Spleen (tissue), 7 donors: ENCODE data around the gene PAX2.

Source experiments
- CTCF ChIP-seq, 11 experiments: fragments of 200-600 bp in 7 of 11; fragments of 450-650 bp in 4 of 11; sonication (generic) in 4 of 11; IDR thresholded peaks in 8 of 11; conservative IDR thresholded peaks in 3 of 11; 1 replicate in 7 of 11; 2 replicates in 4 of 11; pipeline versions ENCODE4 v1.4.0 to v1.8.0; 2016 to 2021; ENCODE audit warnings: antibody characterized with exemption in 11 of 11, inconsistent platforms in 4 of 11, mild to moderate bottlenecking in 1 of 11
- POLR2AphosphoS5 ChIP-seq, 3 donors: sonication (generic); formaldehyde crosslinking; IDR thresholded peaks; one replicate each; pipeline ENCODE4 v1.5.1; 2017; ENCODE audit warnings: antibody characterized with exemption in 3 of 3
- donor health status: DM: no; HTN: no; CAD: no; lungs with moderate emphysema.
- donor health status: DM: no; HTN: no; CAD: no.
- donor health status: DM: no; HTN: no; CAD: no.

GRCh38 chr10:100724531-100725027 lies 20.8 kb upstream of the PAX2 start:
- TF ChIP-seq CTCF (IDR thresholded peaks at IDR 0.05 in 8 of 11, conservative IDR thresholded peaks at IDR 0.05 in 3 of 11) (no peak), POLR2AphosphoS5 (IDR thresholded peaks at IDR 0.05) (no peak)
